Keratinocyte (primary cell): Measurements from ENCODE around the gene UTS2B. TPM values are rescaled to one million over a fixed set of nuclear protein-coding genes. Genes with fewer than 3 reads are reported as not detected.

Experiments used
- DNase-seq: peaks from one replicate; pipeline ENCODE4 v3.0.0-alpha.2; 2011; ENCODE audit warnings: low read depth, missing footprints, low spot score
- FAIRE-seq: peaks from 2 replicates; lab custom pipeline; 2011; peaks lifted over from hg19 to GRCh38; lab: Jason Lieb, UNC
- H2AFZ ChIP-seq: 2 replicates; pipeline ENCODE4 v1.6.0; 2012; ENCODE audit warnings: low read length, control low read depth, inconsistent platforms; ENCODE audit not compliant: control insufficient read depth
- H3K27ac ChIP-seq: 2 replicates; pipeline ENCODE4 v1.5.1; 2011; ENCODE audit warnings: low read length; ENCODE audit not compliant: control insufficient read depth, insufficient read depth
- H3K27me3 ChIP-seq: 3 replicates; pipeline ENCODE4 v1.6.0; 2011; ENCODE audit warnings: low read length; ENCODE audit not compliant: control insufficient read depth, insufficient read depth; ENCODE audit errors: extremely low read depth
- H3K36me3 ChIP-seq, 2 experiments: 2 replicates in 1 of 2; 3 replicates in 1 of 2; pipeline ENCODE4 v1.5.1; 2011; ENCODE audit warnings: low read length in 2 of 2, mild to moderate bottlenecking in 1 of 2; ENCODE audit not compliant: control insufficient read depth in 2 of 2, insufficient read depth in 2 of 2; ENCODE audit errors: extremely low read depth in 1 of 2
- H3K4me1 ChIP-seq: 3 replicates; pipeline ENCODE4 v1.5.1; 2011; ENCODE audit warnings: low read length; ENCODE audit not compliant: control insufficient read depth, insufficient read depth; ENCODE audit errors: extremely low read depth
- H3K4me2 ChIP-seq: 3 replicates; pipeline ENCODE4 v1.6.0; 2011; ENCODE audit warnings: low read depth, low read length; ENCODE audit not compliant: control insufficient read depth, insufficient read depth; ENCODE audit errors: extremely low read depth
- H3K4me3 ChIP-seq, 3 experiments: fragments of 200-600 bp in 1 of 3; sonication (generic) in 1 of 3; 2 replicates in 2 of 3; 3 replicates in 1 of 3; pipeline ENCODE4 v1.5.1; 2011 to 2016; ENCODE audit warnings: low read length in 3 of 3, mild to moderate bottlenecking in 3 of 3, control low read depth in 2 of 3, inconsistent platforms in 1 of 3, low read depth in 1 of 3, mixed read lengths in 1 of 3, mixed run types in 1 of 3, moderate library complexity in 1 of 3; ENCODE audit not compliant: control insufficient read depth in 2 of 3, insufficient read depth in 2 of 3; ENCODE audit errors: extremely low read depth in 1 of 3
- H3K79me2 ChIP-seq: 2 replicates; pipeline ENCODE4 v1.6.0; 2012; ENCODE audit warnings: low read length; ENCODE audit not compliant: control insufficient read depth, insufficient read depth
- H3K9ac ChIP-seq: 3 replicates; pipeline ENCODE4 v1.6.0; 2011; ENCODE audit warnings: low read length; ENCODE audit not compliant: control insufficient read depth, insufficient read depth; ENCODE audit errors: extremely low read depth
- H3K9me1 ChIP-seq: 3 replicates; pipeline ENCODE4 v1.6.0; 2011; ENCODE audit warnings: low read length; ENCODE audit not compliant: control insufficient read depth, insufficient read depth; ENCODE audit errors: extremely low read depth
- H3K9me3 ChIP-seq: 2 replicates; pipeline ENCODE4 v1.5.1; 2012; ENCODE audit warnings: low read depth, low read length; ENCODE audit not compliant: control insufficient read depth
- H4K20me1 ChIP-seq: 3 replicates; pipeline ENCODE4 v1.6.0; 2011; ENCODE audit warnings: low read length; ENCODE audit not compliant: control insufficient read depth, insufficient read depth; ENCODE audit errors: extremely low read depth
- EZH2 ChIP-seq: IDR thresholded peaks from one replicate; pipeline ENCODE4 v1.6.1; 2012; ENCODE audit warnings: inconsistent platforms, mild to moderate bottlenecking, low read length, moderate library complexity
- dilution Hi-C: fragments of 300-500 bp; cut with MboI; formaldehyde crosslinking; loops from one replicate; pipeline ENCODE4 v1.7.0; 2020; ENCODE audit warnings: low sequenced_read_pairs; ENCODE audit not compliant: extremely low pct_ligation_motif_present
- polyA plus RNA-seq, 5 experiments: library from polyadenylated mRNA; depleted of rRNA in 3 of 5; stranded (reverse) in 3 of 5; stranded (forward) in 1 of 5; unstranded in 1 of 5; fragments of >200 nt; gene quantifications; 1 replicate in 1 of 5; 2 replicates in 3 of 5; 3 replicates in 1 of 5; pipeline versions ENCODE4 v1.2.1 to v1.2.3, GENCODE V29; 2011 to 2012; ENCODE audit warnings: missing spikeins in 2 of 5, low read depth in 1 of 5, low replicate concordance in 1 of 5
- TF ChIP-seq, protein P1 (sequence below), 3 experiments: IDR thresholded peaks in 1 of 3; conservative IDR thresholded peaks in 1 of 3; optimal IDR thresholded peaks in 1 of 3; 2 replicates in 2 of 3; 3 replicates in 1 of 3; pipeline versions ENCODE3 to v1.5.1; 2011; ENCODE audit warnings: low read length in 3 of 3, mild to moderate bottlenecking in 3 of 3, moderate library complexity in 2 of 3, control low read depth in 1 of 3, inconsistent platforms in 1 of 3; ENCODE audit not compliant: insufficient read depth in 2 of 3; ENCODE audit errors: extremely low read depth in 1 of 3

The UTS2B gene
- polyA plus RNA-seq, 1 donor (not counting 4 experiments of a cell fraction or from before 2014, with no cell fraction given) = not detected

DNA sequence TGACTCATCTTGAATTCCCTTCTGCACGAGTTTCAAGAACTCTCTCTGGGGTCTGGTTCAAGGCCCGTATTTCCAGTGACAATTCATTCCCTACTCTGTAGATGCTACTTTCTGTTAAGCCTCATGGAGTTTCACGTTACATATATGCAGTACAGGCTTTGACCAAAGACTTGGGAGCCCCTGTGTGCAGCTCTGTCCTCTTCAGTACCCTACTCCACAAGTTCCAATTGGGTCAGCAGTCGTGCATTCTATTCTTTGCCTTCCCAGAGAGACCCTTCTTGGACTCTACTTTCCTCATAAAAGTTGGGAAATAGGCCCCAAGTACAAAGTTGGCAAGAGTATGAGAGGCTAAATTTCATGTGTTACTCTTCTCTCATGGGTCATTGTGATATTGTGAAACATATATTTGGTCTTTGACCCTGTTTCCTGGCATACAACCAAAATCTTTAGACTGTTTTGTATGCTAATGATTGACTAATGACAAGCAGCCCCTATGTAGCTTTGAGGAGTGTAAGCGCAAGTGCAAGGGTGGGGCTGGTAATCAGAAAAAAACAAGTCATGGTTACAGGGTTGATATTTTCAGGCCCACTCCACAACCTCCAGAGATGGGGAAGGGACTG lies 16.1 kb downstream of the UTS2B start:
- no peak overlapping the region for H3K27ac ChIP-seq
- no peak overlapping the region for H3K4me3 ChIP-seq
- no peaks in the 10 kb centered on the region for H3K36me3 ChIP-seq
- DNase-seq (no peak), FAIRE-seq (no peak)
- H3K4me1 ChIP-seq = no peaks in the 10 kb centered on the region
- H3K79me2 ChIP-seq = no peaks in the 10 kb centered on the region
- no peak overlapping the region for H2AFZ ChIP-seq
- H3K27me3 ChIP-seq = no peaks in the 10 kb centered on the region
- no peak overlapping the region for H3K4me2 ChIP-seq
- no peak overlapping the region for H3K9ac ChIP-seq
- TF ChIP-seq, protein P1, sequence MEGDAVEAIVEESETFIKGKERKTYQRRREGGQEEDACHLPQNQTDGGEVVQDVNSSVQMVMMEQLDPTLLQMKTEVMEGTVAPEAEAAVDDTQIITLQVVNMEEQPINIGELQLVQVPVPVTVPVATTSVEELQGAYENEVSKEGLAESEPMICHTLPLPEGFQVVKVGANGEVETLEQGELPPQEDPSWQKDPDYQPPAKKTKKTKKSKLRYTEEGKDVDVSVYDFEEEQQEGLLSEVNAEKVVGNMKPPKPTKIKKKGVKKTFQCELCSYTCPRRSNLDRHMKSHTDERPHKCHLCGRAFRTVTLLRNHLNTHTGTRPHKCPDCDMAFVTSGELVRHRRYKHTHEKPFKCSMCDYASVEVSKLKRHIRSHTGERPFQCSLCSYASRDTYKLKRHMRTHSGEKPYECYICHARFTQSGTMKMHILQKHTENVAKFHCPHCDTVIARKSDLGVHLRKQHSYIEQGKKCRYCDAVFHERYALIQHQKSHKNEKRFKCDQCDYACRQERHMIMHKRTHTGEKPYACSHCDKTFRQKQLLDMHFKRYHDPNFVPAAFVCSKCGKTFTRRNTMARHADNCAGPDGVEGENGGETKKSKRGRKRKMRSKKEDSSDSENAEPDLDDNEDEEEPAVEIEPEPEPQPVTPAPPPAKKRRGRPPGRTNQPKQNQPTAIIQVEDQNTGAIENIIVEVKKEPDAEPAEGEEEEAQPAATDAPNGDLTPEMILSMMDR (optimal IDR thresholded peaks at IDR 0.05 in 1 of 3, IDR thresholded peaks at IDR 0.05 in 1 of 3, conservative IDR thresholded peaks at IDR 0.05 in 1 of 3; ENCODE audit: extremely low read depth in 1 of 3, insufficient read depth in 2 of 3, low read length in 3 of 3) = no peak
- no peak for TF ChIP-seq EZH2
- no peaks in the 10 kb centered on the region for H3K9me3 ChIP-seq
- no peaks in the 10 kb centered on the region for H4K20me1 ChIP-seq
- H3K9me1 ChIP-seq = no peaks in the 10 kb centered on the region
- dilution Hi-C loops = no loop called here

DNA sequence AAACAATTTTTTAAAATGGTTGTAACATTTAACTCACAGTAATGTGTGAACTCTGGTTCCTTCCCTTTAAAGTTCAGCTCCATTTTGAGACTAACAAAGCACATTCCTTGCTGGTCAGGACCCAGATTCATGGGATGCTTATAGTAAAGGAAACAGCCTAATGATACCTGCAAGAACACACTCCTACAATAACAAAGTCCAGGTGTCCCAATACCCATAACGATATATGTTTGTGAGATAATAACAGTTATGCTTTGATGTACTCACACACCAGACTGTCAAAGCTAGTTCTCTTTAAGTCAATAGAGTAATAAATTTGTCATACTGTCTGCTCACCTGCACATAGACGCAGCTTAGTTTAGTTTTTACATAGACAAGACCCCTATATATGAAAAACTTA lies 17.0 kb downstream of the UTS2B start:
- no peak for FAIRE-seq
- no peaks in the 10 kb centered on the region for H3K36me3 ChIP-seq
- H3K9me1 ChIP-seq = no peaks in the 10 kb centered on the region
- no peaks in the 10 kb centered on the region for H4K20me1 ChIP-seq
- H3K27ac ChIP-seq = no peak overlapping the region
- no peaks in the 10 kb centered on the region for H3K27me3 ChIP-seq
- H3K79me2 ChIP-seq = no peaks in the 10 kb centered on the region
- H3K4me1 ChIP-seq = no peaks in the 10 kb centered on the region
- H3K9ac ChIP-seq = no peak overlapping the region
- no peak for DNase-seq
- TF ChIP-seq, protein P1 (optimal IDR thresholded peaks at IDR 0.05 in 1 of 3, IDR thresholded peaks at IDR 0.05 in 1 of 3, conservative IDR thresholded peaks at IDR 0.05 in 1 of 3; ENCODE audit: extremely low read depth in 1 of 3, insufficient read depth in 2 of 3, low read length in 3 of 3) = no peak
- H2AFZ ChIP-seq = no peak overlapping the region
- no peaks in the 10 kb centered on the region for H3K9me3 ChIP-seq
- H3K4me2 ChIP-seq = no peak overlapping the region
- dilution Hi-C loops = no loop called here
- H3K4me3 ChIP-seq = no peak overlapping the region
